PFSK-1 (cell line): ENCODE data around the gene HOATZ.

Source experiments
- POLR2AphosphoS5 ChIP-seq: IDR thresholded peaks from 2 replicates; pipeline ENCODE4 v1.6.1; 2012; ENCODE audit warnings: low read depth, mild to moderate bottlenecking, control low read depth, low read length, moderate library complexity
- TAF1 ChIP-seq: IDR thresholded peaks from 2 replicates; pipeline ENCODE4 v1.6.1; 2012; ENCODE audit warnings: low read length, control low read depth, borderline replicate concordance; ENCODE audit not compliant: insufficient read depth

DNA sequence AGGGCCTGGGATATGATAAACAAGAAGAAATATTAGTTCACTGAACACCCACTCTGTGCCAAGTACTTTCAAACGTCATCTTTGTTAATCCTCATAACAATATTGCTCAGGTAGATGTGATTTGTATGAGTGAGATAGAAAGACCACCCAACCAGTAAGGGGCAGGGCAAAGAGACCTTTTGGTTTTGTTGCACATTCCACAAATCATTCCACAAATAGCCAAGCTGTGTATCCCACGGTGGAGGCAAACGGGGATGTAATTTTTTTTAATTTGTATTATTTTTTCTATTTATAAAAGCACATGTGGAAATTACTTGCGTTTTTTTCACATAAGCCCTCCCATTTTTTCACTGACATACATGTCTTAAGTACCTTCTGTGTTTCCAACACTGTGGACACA lies 54.9 kb downstream of the HOATZ start:
- TF ChIP-seq POLR2AphosphoS5 (no peak), TAF1 (no peak)
